Activated T-cell treated with anti-CD3 and anti-CD28 coated beads, Interleukin-2, amount 50 U/mL, for 72 hours (primary cell): Measurements from ENCODE around the gene SMAGP. TPM values are rescaled to one million over a fixed set of nuclear protein-coding genes. Genes with fewer than 3 reads are reported as not detected.

Experiments
- ATAC-seq, 2 donors: fragments of 150-1000 bp; cut with Tn5 transposase; replicated peaks in 1 of 2; 2 replicates each; pipeline ENCODE4 v1.10.0; 2021; ENCODE audit warnings: moderate library complexity in 2 of 2, mild to moderate bottlenecking in 1 of 2
- DNase-seq, 2 donors: peaks; one replicate each; pipeline ENCODE4 v3.0.0; 2021 to 2022; ENCODE audit warnings: mixed read lengths in 1 of 2
- H3K27ac Mint-ChIP-seq: one replicate; pipeline ENCODE4 v1.8.0; 2022; ENCODE audit warnings: mild to moderate bottlenecking, moderate library complexity, mixed read lengths
- H3K27me3 Mint-ChIP-seq: one replicate; pipeline ENCODE4 v1.8.0; 2022; ENCODE audit warnings: low read depth, mixed read lengths
- H3K36me3 Mint-ChIP-seq, 2 donors: one replicate each; pipeline ENCODE4 v1.8.0; 2022; ENCODE audit warnings: mixed read lengths in 2 of 2, mild to moderate bottlenecking in 1 of 2; ENCODE audit not compliant: insufficient read depth in 2 of 2
- H3K4me1 Mint-ChIP-seq: one replicate; pipeline ENCODE4 v1.8.0; 2022; ENCODE audit warnings: low read depth, mixed read lengths
- H3K4me3 Mint-ChIP-seq, 2 donors: one replicate each; pipeline ENCODE4 v1.8.0; 2022; ENCODE audit warnings: mild to moderate bottlenecking in 2 of 2, mixed read lengths in 2 of 2, moderate library complexity in 2 of 2
- H3K9me3 Mint-ChIP-seq, 2 donors: one replicate each; pipeline ENCODE4 v1.8.0; 2022; ENCODE audit warnings: mixed read lengths in 2 of 2
- total RNA-seq, 2 donors: library from RNA; stranded (reverse); gene quantifications; one replicate each; pipeline ENCODE4 v1.2.3, GENCODE V29; 2022

SMAGP gene
- total RNA-seq, 2 donors from 2014 or later = 0.86 to 2.1 TPM

- Mint-ChIP-seq H3K4me1 (peaks cover 4% of the 10 kb centered on the region), H3K4me3 (no peak overlapping the region), H3K36me3 (peaks cover 0 to 2% of the 10 kb centered on the region in 2 donors), H3K9me3 (no peaks in the 10 kb centered on the region), H3K27me3 (no peaks in the 10 kb centered on the region), H3K27ac (peak overlapping the region; percentile 44)
- ATAC-seq = peak in 1 of 2 donors; percentile 28
- no peak for DNase-seq
These were observed 59.4 kb downstream of the SMAGP start for GRCh38 chr12:51210690-51211395.

GRCh38 chr12:51209259-51209658 lies 61.0 kb downstream of the SMAGP start:
- H3K27ac Mint-ChIP-seq = no peak overlapping the region
- H3K4me1 Mint-ChIP-seq = peaks cover 2% of the 10 kb centered on the region
- no peak overlapping the region for H3K4me3 Mint-ChIP-seq
- ATAC-seq = no peak
- H3K9me3 Mint-ChIP-seq = no peaks in the 10 kb centered on the region
- H3K36me3 Mint-ChIP-seq = no peaks in the 10 kb centered on the region
- no peak for DNase-seq
- H3K27me3 Mint-ChIP-seq = no peaks in the 10 kb centered on the region

GRCh38 chr12:51208016-51208660 lies 62.1 kb downstream of the SMAGP start:
- DNase-seq (no peak), ATAC-seq (no peak)
- H3K27ac Mint-ChIP-seq = no peak overlapping the region
- H3K4me1 Mint-ChIP-seq = peaks cover 7% of the 10 kb centered on the region
- no peaks in the 10 kb centered on the region for H3K36me3 Mint-ChIP-seq
- no peaks in the 10 kb centered on the region for H3K27me3 Mint-ChIP-seq
- H3K9me3 Mint-ChIP-seq = no peaks in the 10 kb centered on the region
- H3K4me3 Mint-ChIP-seq = no peak overlapping the region

GRCh38 chr12:51205350-51205749 lies 64.9 kb downstream of the SMAGP start:
- no peak overlapping the region for H3K4me3 Mint-ChIP-seq
- H3K27me3 Mint-ChIP-seq = no peaks in the 10 kb centered on the region
- DNase-seq = no peak
- H3K36me3 Mint-ChIP-seq = no peaks in the 10 kb centered on the region
- peaks cover 12% of the 10 kb centered on the region for H3K4me1 Mint-ChIP-seq
- no peak overlapping the region for H3K27ac Mint-ChIP-seq
- no peaks in the 10 kb centered on the region for H3K9me3 Mint-ChIP-seq
- ATAC-seq = no peak

- ATAC-seq = peak; percentile 87 to 89
- peaks cover 12% of the 10 kb centered on the region for H3K4me1 Mint-ChIP-seq
- peak overlapping the region; percentile 36 for H3K27ac Mint-ChIP-seq
- H3K27me3 Mint-ChIP-seq = no peaks in the 10 kb centered on the region
- H3K36me3 Mint-ChIP-seq = no peaks in the 10 kb centered on the region
- H3K4me3 Mint-ChIP-seq = peak overlapping the region in 1 of 2 donors; percentile 56
- DNase-seq = peak; percentile 7 to 13
- no peaks in the 10 kb centered on the region for H3K9me3 Mint-ChIP-seq
These were observed 67.5 kb downstream of the SMAGP start for GRCh38 chr12:51202718-51203117.

- Mint-ChIP-seq H3K4me3 (no peak overlapping the region), H3K9me3 (no peaks in the 10 kb centered on the region), H3K4me1 (peaks cover 12% of the 10 kb centered on the region), H3K27ac (no peak overlapping the region), H3K36me3 (no peaks in the 10 kb centered on the region), H3K27me3 (no peaks in the 10 kb centered on the region)
- ATAC-seq (no peak), DNase-seq (no peak)
These were observed 69.4 kb downstream of the SMAGP start for GRCh38 chr12:51200806-51201205.

- no peaks in the 10 kb centered on the region for H3K27me3 Mint-ChIP-seq
These were observed 70.1 kb downstream of the SMAGP start for GRCh38 chr12:51200156-51200555.

GRCh38 chr12:51199366-51199945 lies 70.8 kb downstream of the SMAGP start:
- Mint-ChIP-seq H3K27ac (no peak overlapping the region), H3K36me3 (no peaks in the 10 kb centered on the region)

More at GRCh38 chr12:51200156-51200555, 70.1 kb downstream of the SMAGP start:
- no peak for DNase-seq
- Mint-ChIP-seq H3K27ac (no peak overlapping the region), H3K9me3 (no peaks in the 10 kb centered on the region), H3K36me3 (no peaks in the 10 kb centered on the region), H3K4me3 (no peak overlapping the region), H3K4me1 (peaks cover 12% of the 10 kb centered on the region)
- no peak for ATAC-seq

GRCh38 chr12:51198568-51199365 lies 71.4 kb downstream of the SMAGP start:
- DNase-seq (no peak), ATAC-seq (no peak)
- H3K27me3 Mint-ChIP-seq = no peaks in the 10 kb centered on the region
- H3K27ac Mint-ChIP-seq = no peak overlapping the region
- H3K9me3 Mint-ChIP-seq = no peaks in the 10 kb centered on the region
- peaks cover 11% of the 10 kb centered on the region for H3K4me1 Mint-ChIP-seq
- H3K36me3 Mint-ChIP-seq = no peaks in the 10 kb centered on the region
- H3K4me3 Mint-ChIP-seq = no peak overlapping the region

More at GRCh38 chr12:51199366-51199945, 70.8 kb downstream of the SMAGP start:
- H3K4me3 Mint-ChIP-seq = no peak overlapping the region
- peaks cover 12% of the 10 kb centered on the region for H3K4me1 Mint-ChIP-seq
- no peaks in the 10 kb centered on the region for H3K27me3 Mint-ChIP-seq
- DNase-seq (no peak), ATAC-seq (no peak)
- H3K9me3 Mint-ChIP-seq = no peaks in the 10 kb centered on the region

- peaks cover 3% of the 10 kb centered on the region for H3K4me1 Mint-ChIP-seq
- H3K4me3 Mint-ChIP-seq = no peak overlapping the region
- no peaks in the 10 kb centered on the region for H3K36me3 Mint-ChIP-seq
- no peak overlapping the region for H3K27ac Mint-ChIP-seq
- ATAC-seq (no peak), DNase-seq (no peak)
- H3K27me3 Mint-ChIP-seq = no peaks in the 10 kb centered on the region
- no peaks in the 10 kb centered on the region for H3K9me3 Mint-ChIP-seq
These were observed 72.3 kb downstream of the SMAGP start for GRCh38 chr12:51197736-51198567.

- H3K4me3 Mint-ChIP-seq = no peak overlapping the region
- ATAC-seq (no peak), DNase-seq (no peak)
- H3K36me3 Mint-ChIP-seq = no peaks in the 10 kb centered on the region
- no peaks in the 10 kb centered on the region for H3K4me1 Mint-ChIP-seq
- no peak overlapping the region for H3K27ac Mint-ChIP-seq
- H3K27me3 Mint-ChIP-seq = no peaks in the 10 kb centered on the region
- no peaks in the 10 kb centered on the region for H3K9me3 Mint-ChIP-seq
These were observed 73.7 kb downstream of the SMAGP start for GRCh38 chr12:51196547-51196946.

- no peaks in the 10 kb centered on the region for H3K27me3 Mint-ChIP-seq
- no peak overlapping the region for H3K4me3 Mint-ChIP-seq
- no peaks in the 10 kb centered on the region for H3K9me3 Mint-ChIP-seq
- ATAC-seq = no peak
- no peaks in the 10 kb centered on the region for H3K36me3 Mint-ChIP-seq
- H3K27ac Mint-ChIP-seq = no peak overlapping the region
- no peak for DNase-seq
- no peaks in the 10 kb centered on the region for H3K4me1 Mint-ChIP-seq
These were observed 74.4 kb downstream of the SMAGP start for GRCh38 chr12:51195841-51196240.
